Suprapubic skin (tissue), 3 donors: Measurements from ENCODE around the gene AMBP.

Experiments used
- CTCF ChIP-seq, 2 donors: fragments of 200-600 bp in 1 of 2; fragments of 450-650 bp in 1 of 2; sonication (generic) in 1 of 2; IDR thresholded peaks; one replicate each; pipeline ENCODE4 v1.5.1; 2016 to 2019; ENCODE audit warnings: antibody characterized with exemption in 2 of 2, mild to moderate bottlenecking in 1 of 2, moderate library complexity in 1 of 2
- POLR2AphosphoS5 ChIP-seq, 3 donors: sonication (generic); formaldehyde crosslinking; IDR thresholded peaks; one replicate each; pipeline ENCODE4 v1.6.1; 2017; ENCODE audit warnings: antibody characterized with exemption in 3 of 3

- TF ChIP-seq CTCF (IDR thresholded peaks at IDR 0.05) (no peak), POLR2AphosphoS5 (IDR thresholded peaks at IDR 0.05) (no peak)
Measured at GRCh38 chr9:114117614-114117995, 39.5 kb upstream of the AMBP start.
